ENCODE results near the gene CPNE5.

CPNE5 gene

DNA sequence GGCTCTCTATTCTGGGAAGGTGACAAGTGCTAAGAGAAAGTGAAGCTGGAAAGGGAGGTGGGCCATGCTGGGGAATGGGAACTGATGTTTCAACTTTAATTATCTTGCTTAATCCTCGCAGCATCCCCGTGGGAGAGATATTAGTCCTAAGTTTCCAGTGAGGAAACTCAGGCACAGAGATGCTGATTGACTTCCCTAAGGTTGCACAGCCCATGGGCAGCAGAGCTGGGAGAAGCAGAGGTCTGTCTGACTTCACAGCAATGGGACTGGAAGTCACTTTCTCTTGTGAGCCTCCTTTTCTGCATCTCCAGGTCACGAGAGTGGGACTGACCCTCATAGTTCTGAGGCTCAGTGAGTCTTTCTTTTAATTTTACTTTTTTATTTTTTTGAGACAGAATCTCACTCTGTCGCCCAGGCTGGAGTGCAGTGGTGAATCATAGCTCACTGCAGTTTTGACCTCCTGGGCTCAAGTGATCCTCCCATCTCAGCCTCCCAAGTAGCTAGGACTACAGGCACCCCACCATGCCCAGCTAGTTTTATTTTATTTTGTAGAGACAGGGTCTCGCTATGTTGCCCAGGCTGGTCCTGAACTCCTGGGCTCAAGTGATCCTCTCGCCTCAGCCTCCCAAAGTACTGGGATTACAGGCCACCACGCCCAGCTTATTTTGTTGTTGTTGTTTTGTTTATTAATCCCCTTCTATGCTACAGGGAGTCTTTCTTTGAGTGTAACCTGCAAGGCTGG is 139.0 kb downstream of the CPNE5 start:
- no peak for DNase-seq (ENCODE audit: low spot score)

GRCh38 chr6:36699348-36699747 is 139.9 kb downstream of the CPNE5 start:
- no peak for DNase-seq (ENCODE audit: low spot score)

DNA sequence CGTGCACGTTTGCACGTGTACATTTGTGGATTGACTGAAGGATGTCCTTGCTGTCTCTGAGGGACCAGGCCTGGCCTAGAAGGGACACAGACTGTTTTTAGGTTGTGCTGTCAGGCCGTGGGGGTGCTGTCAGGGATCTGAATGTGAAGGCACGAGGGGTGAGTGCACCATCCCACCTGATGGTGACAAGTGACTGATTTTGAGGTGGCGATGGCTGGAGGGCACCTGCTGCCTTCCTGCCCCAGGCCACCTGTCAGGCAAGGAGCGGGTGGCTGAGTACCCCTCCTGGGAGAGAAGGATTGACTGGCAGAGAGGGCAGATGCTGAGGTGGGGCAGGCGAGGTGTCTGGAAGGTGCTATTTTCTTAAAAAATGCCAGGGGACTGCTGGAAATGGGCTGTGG is 140.4 kb downstream of the CPNE5 start:
- DNase-seq (ENCODE audit: low spot score), result no peak

DNA sequence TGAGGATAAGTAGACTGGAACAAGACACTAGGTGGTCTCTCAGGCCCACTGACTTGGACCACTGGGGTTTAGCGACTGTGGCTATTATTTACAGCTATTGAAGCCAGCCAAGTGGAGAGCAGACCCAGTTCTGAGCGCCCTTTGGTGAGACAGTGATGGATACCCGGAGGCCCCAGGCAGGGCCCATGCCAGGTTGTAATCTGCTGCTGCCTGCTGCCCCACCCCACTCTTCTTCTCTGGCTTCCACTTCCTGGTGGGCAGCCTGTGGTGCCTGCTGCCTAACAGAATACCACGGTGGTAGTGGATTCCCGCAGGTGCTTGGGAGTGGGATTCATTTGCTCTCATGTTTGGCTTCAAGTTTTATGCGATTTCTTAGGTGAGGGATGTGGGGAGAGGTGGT is 141.0 kb downstream of the CPNE5 start:
- DNase-seq (ENCODE audit: low spot score), result no peak

DNA sequence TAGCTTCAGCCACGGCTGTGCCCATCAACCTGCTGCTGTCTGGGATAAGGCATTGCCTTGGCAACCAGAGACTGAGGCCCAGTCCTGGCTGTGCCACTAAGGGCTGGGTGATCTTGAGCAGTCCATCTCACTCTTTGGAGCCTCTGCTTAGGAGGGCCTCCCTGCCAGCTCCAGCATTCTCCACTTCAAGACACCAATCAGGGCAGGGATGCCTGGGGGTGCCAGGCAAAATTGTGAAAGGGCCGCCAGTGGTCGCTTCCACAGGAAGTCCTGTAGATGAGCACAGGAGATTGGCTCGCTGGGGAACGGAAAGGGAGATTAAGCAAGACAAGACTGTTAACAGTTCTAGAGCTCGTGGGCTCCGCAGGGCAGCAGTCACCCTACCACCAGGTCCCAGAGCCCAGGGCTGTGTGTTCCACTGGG is 141.8 kb downstream of the CPNE5 start, which contains the start of gene RAB44:
TSS of gene RAB44 (plus strand) at position 346 of the 423 bp plus-strand sequence. CDS start 6,410 bp downstream, outside the sequence.
- no peak for DNase-seq (ENCODE audit: low spot score)

DNA sequence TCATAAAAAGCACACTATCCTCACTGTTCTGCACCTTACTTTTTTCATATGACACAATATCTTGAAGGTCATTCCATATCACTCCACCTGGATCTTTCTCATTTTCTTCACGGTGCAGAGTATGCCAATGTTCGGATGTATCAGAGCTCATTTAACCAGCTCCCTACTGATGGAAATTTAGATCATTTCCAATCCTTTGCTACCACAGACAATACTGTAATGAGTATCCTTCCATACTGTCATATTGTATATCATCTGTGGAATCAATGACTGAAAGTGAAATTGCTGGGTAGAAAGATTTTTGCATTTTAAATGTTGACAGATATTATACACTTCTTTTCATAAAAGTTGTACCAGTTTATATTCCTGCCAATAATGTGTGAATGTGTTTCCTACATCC is 143.8 kb downstream of the CPNE5 start:
- no peak for DNase-seq (ENCODE audit: low spot score)

DNA sequence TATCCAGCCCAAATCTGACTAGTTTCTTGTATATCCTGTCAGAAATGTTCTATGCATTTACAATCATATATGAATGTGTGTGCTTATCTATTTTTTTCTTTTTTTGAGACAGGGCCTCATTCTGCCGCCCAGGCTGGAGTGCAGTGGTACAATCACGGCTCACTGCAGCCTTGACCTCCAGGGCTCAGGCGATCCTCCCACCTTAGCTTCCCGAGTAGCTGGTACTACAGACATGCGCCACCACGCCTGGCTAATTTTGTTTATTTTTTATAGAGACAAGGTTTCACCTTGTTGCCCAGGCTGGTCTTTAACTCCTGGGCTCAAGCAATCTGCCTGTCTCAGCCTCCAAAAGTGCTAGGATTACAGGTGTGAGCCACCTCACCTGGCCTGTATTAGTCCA is 144.6 kb downstream of the CPNE5 start:
- no peak for DNase-seq (ENCODE audit: low spot score)

GRCh38 chr6:36692861-36693702 is 146.2 kb downstream of the CPNE5 start:
- peak; percentile 50 for DNase-seq (ENCODE audit: low spot score)

DNA sequence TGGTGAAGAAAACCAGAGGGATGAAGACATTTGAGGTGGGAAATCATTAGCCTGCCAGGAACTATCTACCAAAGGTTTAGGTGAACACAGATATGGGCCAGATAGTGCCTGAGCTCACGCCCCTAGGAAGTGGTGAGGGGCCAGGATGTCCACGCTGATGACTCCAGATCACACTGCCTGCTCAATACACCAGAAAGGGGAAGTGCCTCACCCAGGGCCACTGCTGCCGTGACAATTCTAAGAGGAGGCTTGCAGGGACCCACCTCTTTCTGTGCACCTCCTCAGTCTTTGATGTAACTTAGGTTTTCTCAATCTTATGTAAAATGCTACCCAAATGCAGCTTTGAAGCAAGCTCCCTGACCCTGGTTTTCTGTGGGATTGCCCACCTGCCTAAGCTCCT is 147.0 kb downstream of the CPNE5 start:
- DNase-seq (ENCODE audit: low spot score), result no peak

DNA sequence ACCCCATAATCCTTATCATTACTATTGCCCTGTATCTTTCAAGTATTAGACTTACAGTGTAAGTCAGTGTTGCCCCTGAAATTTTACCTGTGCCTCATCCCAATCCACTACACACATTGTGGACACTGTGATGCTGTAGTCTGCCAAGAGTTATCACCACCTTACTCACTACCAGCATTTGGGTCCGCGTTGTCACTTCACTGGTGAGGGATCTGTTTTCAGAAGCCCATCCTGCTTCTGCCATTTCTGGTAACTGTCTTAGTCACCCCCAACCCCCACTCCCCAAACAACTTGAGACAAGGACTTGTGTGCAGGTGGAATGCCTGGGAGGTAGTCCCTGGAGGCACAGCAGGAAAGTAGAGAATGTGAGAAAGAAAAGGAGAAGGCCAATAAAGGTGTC is 147.6 kb downstream of the CPNE5 start:
- DNase-seq (ENCODE audit: low spot score), result no peak

GRCh38 chr6:36691011-36691410 is 148.2 kb downstream of the CPNE5 start:
- no peak for DNase-seq (ENCODE audit: low spot score)

Data from AG08395 (cell line).